ENCODE data around the gene TSEN2.
"Not testable (repeated sequence)": the region's sequence is repeated elsewhere in the genome, so short reads cannot be mapped to it uniquely, and the experiment has no call there.

Gene TSEN2

DNA sequence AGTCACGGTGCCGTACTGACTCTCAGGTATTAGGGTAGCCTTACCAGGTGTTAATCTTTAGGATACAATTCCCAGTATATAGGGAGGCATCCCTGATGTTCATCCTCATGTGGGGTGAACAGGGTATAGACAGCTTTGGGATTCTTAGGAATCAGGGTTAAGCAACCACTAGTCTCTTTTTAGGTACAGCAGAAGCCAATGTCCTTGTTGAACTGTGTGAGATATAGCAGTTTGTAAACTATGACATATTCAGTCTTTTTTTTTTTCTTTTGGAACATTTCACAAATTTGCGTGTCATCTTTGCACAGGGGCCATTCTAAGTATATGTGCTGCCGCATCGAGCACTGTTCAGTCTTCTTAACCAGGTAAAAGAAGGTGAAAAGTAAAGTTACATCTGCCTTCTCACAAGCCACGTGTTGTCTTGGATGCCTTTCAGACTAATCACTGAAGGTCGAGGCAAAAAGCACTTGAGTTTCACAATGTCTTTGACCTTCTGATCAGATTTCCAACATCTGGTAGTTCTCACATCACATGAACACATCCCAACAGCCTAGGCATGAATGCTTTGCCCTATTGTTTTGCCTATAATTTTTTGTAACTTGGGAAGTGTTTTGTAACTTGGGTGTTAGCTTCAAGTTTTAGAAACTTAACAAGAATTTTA, 17.2 kb downstream of the TSEN2 start:
- in situ Hi-C loops (cut with MboI; ENCODE audit: low sequenced_read_pairs) = no loop called here

- in situ Hi-C loops (cut with MboI; ENCODE audit: low sequenced_read_pairs) = no loop called here
Observed at GRCh38 chr3:12503126-12503957, 19.1 kb downstream of the TSEN2 start.

- in situ Hi-C loops (cut with MboI; ENCODE audit: low sequenced_read_pairs) = no loop called here
Observed at GRCh38 chr3:12506201-12506709, 22.0 kb downstream of the TSEN2 start.

DNA sequence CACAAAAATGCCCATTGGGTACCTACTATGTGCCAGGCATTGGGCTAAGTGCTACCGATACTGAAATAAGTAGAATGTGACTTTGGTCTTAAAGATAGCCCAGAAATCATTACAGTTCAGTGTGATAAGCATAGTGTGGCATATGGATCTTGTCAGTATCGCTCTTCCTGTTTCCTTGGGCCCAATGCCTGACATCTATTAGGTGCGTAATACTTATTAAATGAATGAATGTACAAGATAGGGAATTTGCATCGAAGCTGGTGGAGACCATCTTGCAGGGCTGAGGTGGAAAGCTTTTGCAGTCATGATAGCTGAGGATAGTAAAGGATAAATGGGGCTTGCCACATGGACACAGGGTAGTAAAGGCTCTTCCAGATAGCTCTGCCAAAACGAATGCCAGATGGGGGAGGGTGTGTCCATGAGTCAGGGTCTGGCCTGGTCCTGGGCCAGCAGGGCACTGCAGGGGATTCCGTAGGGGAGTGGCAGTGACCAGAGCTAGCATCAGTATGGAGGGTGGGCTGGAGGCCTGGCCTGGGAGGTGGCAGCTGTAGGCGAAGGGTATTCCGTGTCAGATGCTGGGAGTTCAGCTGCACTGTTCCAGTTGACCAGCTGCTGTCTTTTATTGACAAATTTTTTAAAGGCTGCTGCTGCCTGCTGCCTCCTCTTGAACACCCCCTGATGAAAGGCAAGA, 23.5 kb downstream of the TSEN2 start:
- in situ Hi-C loops (cut with MboI; ENCODE audit: low sequenced_read_pairs) = no loop called here

GRCh38 chr3:12508291-12508700, 24.0 kb downstream of the TSEN2 start:
- in situ Hi-C loops (cut with MboI; ENCODE audit: low sequenced_read_pairs) = no loop called here

GRCh38 chr3:12509466-12509865, 25.2 kb downstream of the TSEN2 start:
- in situ Hi-C loops (cut with MboI; ENCODE audit: low sequenced_read_pairs) = no loop called here

GRCh38 chr3:12512534-12513118, 28.3 kb downstream of the TSEN2 start:
- in situ Hi-C loops (cut with MboI; ENCODE audit: low sequenced_read_pairs) = no loop called here

- in situ Hi-C loops (cut with MboI; ENCODE audit: low sequenced_read_pairs) = no loop called here
Observed at GRCh38 chr3:12513694-12514446, 29.6 kb downstream of the TSEN2 start.

GRCh38 chr3:12515631-12516030, 31.4 kb downstream of the TSEN2 start:
- in situ Hi-C loops (cut with MboI; ENCODE audit: low sequenced_read_pairs) = no loop called here

DNA sequence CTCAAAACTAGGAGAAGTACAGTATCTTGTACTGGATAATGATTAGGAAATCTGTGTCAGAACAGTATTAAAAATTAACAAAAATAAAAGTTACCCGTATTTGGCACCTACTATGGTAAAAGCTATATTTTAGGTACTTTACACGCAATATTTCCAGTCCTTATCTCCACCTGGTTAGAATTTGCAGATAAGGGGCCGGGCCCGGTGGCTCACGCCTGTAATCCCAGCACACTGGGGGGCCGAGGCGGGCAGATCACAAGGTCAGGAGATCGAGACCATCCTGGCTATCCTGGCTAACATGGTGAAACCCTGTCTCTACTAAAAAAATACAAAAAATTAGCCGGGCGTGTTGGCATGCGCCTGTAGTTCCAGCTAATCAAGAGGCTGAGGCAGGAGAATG, 32.6 kb downstream of the TSEN2 start:
- in situ Hi-C loops (cut with MboI; ENCODE audit: low sequenced_read_pairs) = no loop called here

- in situ Hi-C loops (cut with MboI; ENCODE audit: low sequenced_read_pairs) = no loop called here
Observed at GRCh38 chr3:12518261-12519028, 34.2 kb downstream of the TSEN2 start.

GRCh38 chr3:12521010-12521409, 36.7 kb downstream of the TSEN2 start:
- in situ Hi-C loops (cut with MboI; ENCODE audit: low sequenced_read_pairs) = no loop called here

GRCh38 chr3:12522721-12523120, 38.4 kb downstream of the TSEN2 start:
- in situ Hi-C loops (cut with MboI; ENCODE audit: low sequenced_read_pairs) = no loop called here

GRCh38 chr3:12527757-12528143, 43.5 kb downstream of the TSEN2 start:
- in situ Hi-C loops (cut with MboI; ENCODE audit: low sequenced_read_pairs) = no loop called here

DNA sequence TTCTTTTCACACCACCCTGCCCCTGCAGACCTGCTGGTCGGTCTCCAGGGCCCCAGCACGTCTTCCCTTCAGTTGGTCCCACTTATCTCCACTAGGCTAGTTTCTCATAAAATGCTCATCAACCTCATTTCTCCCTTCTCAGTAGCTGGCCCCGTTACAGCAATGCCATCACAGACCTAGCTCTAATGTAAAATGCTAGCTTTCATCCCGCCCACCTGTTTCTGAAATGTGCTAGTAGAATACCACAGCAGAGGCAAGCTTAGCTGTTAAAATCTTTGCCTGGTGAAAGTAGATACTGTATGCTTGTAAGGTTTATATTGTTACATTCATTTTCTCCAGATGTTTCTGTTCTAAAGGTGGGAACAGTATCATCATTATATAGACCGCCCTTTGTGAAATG, 47.9 kb downstream of the TSEN2 start:
- in situ Hi-C loops (cut with MboI; ENCODE audit: low sequenced_read_pairs) = no loop called here

DNA sequence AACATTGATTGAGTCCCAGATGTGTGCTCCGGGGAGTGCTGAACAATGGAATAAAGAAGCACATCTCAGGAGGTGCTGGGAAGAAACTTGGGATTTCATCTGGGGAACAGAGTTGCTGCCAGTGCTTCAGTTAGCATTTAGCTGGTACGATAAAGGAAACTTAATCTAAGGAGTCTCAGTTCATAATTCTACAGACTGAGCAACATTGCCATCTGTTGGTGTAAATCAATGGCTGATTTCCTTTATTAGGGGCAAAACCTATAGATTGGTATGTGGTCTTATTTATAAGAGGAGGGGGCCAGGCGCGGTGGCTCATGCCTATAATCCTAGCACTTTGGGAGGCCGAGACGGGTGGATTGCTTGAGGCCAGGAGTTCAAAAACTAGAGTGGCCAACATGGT, 52.1 kb downstream of the TSEN2 start:
- in situ Hi-C loops (cut with MboI; ENCODE audit: low sequenced_read_pairs) = no loop called here

DNA sequence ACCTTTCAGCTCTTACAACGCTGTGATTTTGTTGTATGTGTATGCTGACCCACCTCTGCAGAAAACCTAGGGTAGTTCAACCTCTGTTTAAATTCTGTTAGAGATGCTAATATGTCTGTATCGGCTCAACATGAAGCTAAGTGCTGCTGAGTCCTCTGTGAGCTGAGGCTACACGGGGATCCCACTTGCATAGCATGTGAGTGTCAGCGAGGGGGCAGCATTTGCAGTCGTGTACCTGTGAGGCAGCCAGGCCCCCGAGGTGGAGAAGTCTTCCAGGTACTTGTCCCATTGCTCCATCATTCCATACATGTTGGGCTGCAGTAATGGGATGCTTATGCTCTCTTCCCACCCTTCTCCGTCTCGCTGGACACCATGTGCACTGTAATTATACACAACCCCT, 57.3 kb downstream of the TSEN2 start:
- in situ Hi-C loops (cut with MboI; ENCODE audit: low sequenced_read_pairs) = no loop called here

DNA sequence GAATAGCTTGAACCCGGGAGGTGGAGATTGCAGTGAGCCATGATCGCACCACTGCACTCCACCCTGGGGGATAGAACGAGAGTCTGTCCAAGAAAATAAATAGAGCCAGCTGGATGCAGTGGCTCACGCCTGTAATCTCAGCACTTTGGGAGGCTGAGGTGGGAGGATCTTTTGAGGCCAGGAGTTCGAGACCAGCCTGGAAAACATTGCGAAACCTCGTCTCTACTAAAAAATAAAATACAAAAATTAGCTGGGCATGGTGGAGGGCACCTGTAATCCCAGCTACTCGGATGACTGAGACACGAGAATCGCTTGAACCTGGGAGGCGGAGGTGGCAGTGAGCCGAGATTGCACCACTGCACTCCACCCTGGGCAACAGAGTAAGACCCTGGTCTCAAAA, 59.2 kb downstream of the TSEN2 start:
- in situ Hi-C loops (cut with MboI; ENCODE audit: low sequenced_read_pairs) = not testable (repeated sequence)

- in situ Hi-C loops (cut with MboI; ENCODE audit: low sequenced_read_pairs) = no loop called here
Observed at GRCh38 chr3:12544652-12545472, 60.6 kb downstream of the TSEN2 start.

Measured in HL-60/S4 treated with retinoic acid at 250 ng/mL for 4 days and 3 days (cell line).